Measurements from ENCODE around the gene SEC62.
A peak's percentile ranks its signal among the peaks of the same experiment; 100 is the strongest.

Gene SEC62

GRCh38 chr3:169929830-169930519 is 36.6 kb upstream of the SEC62 start:
- Histone ChIP-seq H4K20me1 (ENCODE audit: insufficient read depth, low read length) (no peaks in the 10 kb centered on the region), H3K27me3 (ENCODE audit: insufficient read depth, low read length, poor library complexity) (peaks cover 8% of the 10 kb centered on the region), H3K9me3 (ENCODE audit: insufficient read depth, low read length, severe bottlenecking) (no peaks in the 10 kb centered on the region), H3K9ac (ENCODE audit: low read depth, low read length) (no peak overlapping the region), H3K4me3 (ENCODE audit: low read depth in 1 of 2, low read length in 2 of 2) (no peak overlapping the region), H3K4me2 (ENCODE audit: insufficient read depth, low read length) (no peak overlapping the region), H3K36me3 (ENCODE audit: insufficient read depth, low read length) (no peaks in the 10 kb centered on the region), H2AFZ (ENCODE audit: low read depth, low read length) (no peak overlapping the region), H3K79me2 (ENCODE audit: insufficient read depth, low read length) (no peaks in the 10 kb centered on the region), H3K4me1 (ENCODE audit: insufficient read depth, low read length) (no peaks in the 10 kb centered on the region), H3K27ac (ENCODE audit: low read length) (no peak overlapping the region)
- ATAC-seq (ENCODE audit: insufficient read depth, low read depth) (peak; percentile 67), DNase-seq (no peak)
- no peak for TF ChIP-seq EZH2 (IDR thresholded peaks at IDR 0.05; ENCODE audit: borderline replicate concordance, low read depth, low read length, severe bottlenecking)
- TF ChIP-seq, protein P1, sequence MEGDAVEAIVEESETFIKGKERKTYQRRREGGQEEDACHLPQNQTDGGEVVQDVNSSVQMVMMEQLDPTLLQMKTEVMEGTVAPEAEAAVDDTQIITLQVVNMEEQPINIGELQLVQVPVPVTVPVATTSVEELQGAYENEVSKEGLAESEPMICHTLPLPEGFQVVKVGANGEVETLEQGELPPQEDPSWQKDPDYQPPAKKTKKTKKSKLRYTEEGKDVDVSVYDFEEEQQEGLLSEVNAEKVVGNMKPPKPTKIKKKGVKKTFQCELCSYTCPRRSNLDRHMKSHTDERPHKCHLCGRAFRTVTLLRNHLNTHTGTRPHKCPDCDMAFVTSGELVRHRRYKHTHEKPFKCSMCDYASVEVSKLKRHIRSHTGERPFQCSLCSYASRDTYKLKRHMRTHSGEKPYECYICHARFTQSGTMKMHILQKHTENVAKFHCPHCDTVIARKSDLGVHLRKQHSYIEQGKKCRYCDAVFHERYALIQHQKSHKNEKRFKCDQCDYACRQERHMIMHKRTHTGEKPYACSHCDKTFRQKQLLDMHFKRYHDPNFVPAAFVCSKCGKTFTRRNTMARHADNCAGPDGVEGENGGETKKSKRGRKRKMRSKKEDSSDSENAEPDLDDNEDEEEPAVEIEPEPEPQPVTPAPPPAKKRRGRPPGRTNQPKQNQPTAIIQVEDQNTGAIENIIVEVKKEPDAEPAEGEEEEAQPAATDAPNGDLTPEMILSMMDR (IDR thresholded peaks at IDR 0.05; ENCODE audit: borderline replicate concordance, extremely low read depth, low read length, poor library complexity, severe bottlenecking): peak; percentile 33

- H3K27me3 ChIP-seq (ENCODE audit: insufficient read depth, low read length, poor library complexity): peaks cover 15% of the 10 kb centered on the region
- H3K4me1 ChIP-seq (ENCODE audit: insufficient read depth, low read length): no peaks in the 10 kb centered on the region
- ATAC-seq (ENCODE audit: insufficient read depth, low read depth) (no peak), DNase-seq (no peak)
- no peak for TF ChIP-seq EZH2 (IDR thresholded peaks at IDR 0.05; ENCODE audit: borderline replicate concordance, low read depth, low read length, severe bottlenecking)
- TF ChIP-seq, protein P1 (IDR thresholded peaks at IDR 0.05; ENCODE audit: borderline replicate concordance, extremely low read depth, low read length, poor library complexity, severe bottlenecking): no peak
- H3K27ac ChIP-seq (ENCODE audit: low read length): no peak overlapping the region
- H3K36me3 ChIP-seq (ENCODE audit: insufficient read depth, low read length): no peaks in the 10 kb centered on the region
- H3K4me2 ChIP-seq (ENCODE audit: insufficient read depth, low read length): no peak overlapping the region
- no peak overlapping the region for H3K9ac ChIP-seq (ENCODE audit: low read depth, low read length)
- no peaks in the 10 kb centered on the region for H3K9me3 ChIP-seq (ENCODE audit: insufficient read depth, low read length, severe bottlenecking)
- H3K4me3 ChIP-seq (ENCODE audit: low read depth in 1 of 2, low read length in 2 of 2): no peak overlapping the region
- H4K20me1 ChIP-seq (ENCODE audit: insufficient read depth, low read length): no peaks in the 10 kb centered on the region
- H2AFZ ChIP-seq (ENCODE audit: low read depth, low read length): no peak overlapping the region
- no peaks in the 10 kb centered on the region for H3K79me2 ChIP-seq (ENCODE audit: insufficient read depth, low read length)
Observed at GRCh38 chr3:169930843-169931242, 35.8 kb upstream of the SEC62 start.

DNA sequence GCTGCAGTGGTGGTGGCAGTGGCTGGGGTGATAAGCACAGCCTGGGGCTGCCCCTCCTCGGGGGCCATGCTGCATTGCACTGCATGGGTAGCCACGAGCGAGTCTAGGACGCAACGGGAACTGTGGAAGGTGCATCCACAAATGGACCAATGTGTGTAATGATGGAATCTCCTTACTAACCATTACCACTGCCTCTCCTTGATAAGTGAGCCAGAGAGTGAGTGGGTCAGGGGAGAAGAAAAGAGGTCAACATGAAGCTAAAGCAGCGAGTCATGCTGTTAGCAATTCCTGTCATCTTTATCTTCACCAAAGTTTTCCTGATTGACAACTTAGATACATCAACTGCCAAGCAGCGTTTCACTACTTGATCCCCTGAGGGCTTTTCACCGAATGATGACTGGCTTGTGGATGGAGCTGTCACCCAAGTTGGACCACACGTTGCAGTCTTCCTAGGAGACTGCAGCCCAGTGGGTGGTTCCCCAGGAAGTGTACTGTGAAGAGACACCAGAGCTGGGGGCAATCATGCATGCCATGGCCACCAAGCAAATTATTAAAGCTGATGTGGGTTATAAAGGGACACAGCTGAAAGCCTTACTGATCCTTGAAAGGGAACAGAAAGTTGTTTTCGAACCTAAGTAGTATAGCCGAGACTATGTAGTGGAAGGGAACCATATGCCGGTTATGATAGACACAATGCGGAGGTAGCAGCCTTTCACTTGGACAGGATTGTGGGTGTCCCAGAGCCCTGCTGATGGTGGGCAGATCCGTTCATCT is 34.7 kb upstream of the SEC62 start:
- Histone ChIP-seq H2AFZ (ENCODE audit: low read depth, low read length) (no peak overlapping the region), H3K4me3 (ENCODE audit: low read depth in 1 of 2, low read length in 2 of 2) (no peak overlapping the region), H3K36me3 (ENCODE audit: insufficient read depth, low read length) (no peaks in the 10 kb centered on the region), H3K79me2 (ENCODE audit: insufficient read depth, low read length) (no peaks in the 10 kb centered on the region), H3K9ac (ENCODE audit: low read depth, low read length) (no peak overlapping the region), H3K27ac (ENCODE audit: low read length) (no peak overlapping the region), H3K4me1 (ENCODE audit: insufficient read depth, low read length) (no peaks in the 10 kb centered on the region), H3K27me3 (ENCODE audit: insufficient read depth, low read length, poor library complexity) (peaks cover 16% of the 10 kb centered on the region), H3K9me3 (ENCODE audit: insufficient read depth, low read length, severe bottlenecking) (no peaks in the 10 kb centered on the region), H3K4me2 (ENCODE audit: insufficient read depth, low read length) (no peak overlapping the region), H4K20me1 (ENCODE audit: insufficient read depth, low read length) (no peaks in the 10 kb centered on the region)
- TF ChIP-seq, protein P1 (IDR thresholded peaks at IDR 0.05; ENCODE audit: borderline replicate concordance, extremely low read depth, low read length, poor library complexity, severe bottlenecking): no peak
- TF ChIP-seq EZH2 (IDR thresholded peaks at IDR 0.05; ENCODE audit: borderline replicate concordance, low read depth, low read length, severe bottlenecking): no peak
- no peak for ATAC-seq (ENCODE audit: insufficient read depth, low read depth)
- DNase-seq: no peak

All from DND-41 (cell line).